Mammary epithelial cell (primary cell): ENCODE data around the gene FAH.

Source experiments
- EZH2 ChIP-seq: IDR thresholded peaks from 2 replicates; pipeline ENCODE4 v1.6.1; 2012; ENCODE audit warnings: low read length, inconsistent platforms, borderline replicate concordance
- TF ChIP-seq, protein P1 (sequence below), 2 donors: IDR thresholded peaks in 1 of 2; conservative IDR thresholded peaks in 1 of 2; 2 replicates each; pipeline ENCODE4 v1.5.1; 2011 to 2012; ENCODE audit warnings: inconsistent platforms in 2 of 2, low read length in 2 of 2, mild to moderate bottlenecking in 2 of 2, control low read depth in 1 of 2, low read depth in 1 of 2; ENCODE audit not compliant: insufficient read depth in 1 of 2; ENCODE audit errors: extremely low read depth in 1 of 2

DNA sequence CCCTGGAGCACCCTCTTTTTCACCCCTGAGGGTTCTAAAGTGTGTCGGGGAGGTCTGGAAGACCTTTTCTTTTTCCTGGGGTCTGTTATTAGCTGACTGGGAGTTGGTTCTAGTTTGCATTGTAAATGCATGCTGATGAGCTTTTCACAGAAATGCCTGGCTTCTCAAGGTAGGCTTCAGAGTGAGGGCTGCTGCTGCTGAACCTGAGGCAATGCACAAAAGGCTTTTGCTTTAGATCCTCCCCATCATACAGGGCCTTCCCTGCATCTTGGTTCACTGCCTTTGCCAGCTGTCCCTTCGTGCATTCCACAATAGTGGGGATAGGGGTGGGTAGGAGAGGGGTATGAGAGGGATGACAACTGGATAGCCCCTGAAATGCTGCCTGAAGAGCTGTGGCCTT, 46.6 kb downstream of the FAH start:
- TF ChIP-seq, protein P1, sequence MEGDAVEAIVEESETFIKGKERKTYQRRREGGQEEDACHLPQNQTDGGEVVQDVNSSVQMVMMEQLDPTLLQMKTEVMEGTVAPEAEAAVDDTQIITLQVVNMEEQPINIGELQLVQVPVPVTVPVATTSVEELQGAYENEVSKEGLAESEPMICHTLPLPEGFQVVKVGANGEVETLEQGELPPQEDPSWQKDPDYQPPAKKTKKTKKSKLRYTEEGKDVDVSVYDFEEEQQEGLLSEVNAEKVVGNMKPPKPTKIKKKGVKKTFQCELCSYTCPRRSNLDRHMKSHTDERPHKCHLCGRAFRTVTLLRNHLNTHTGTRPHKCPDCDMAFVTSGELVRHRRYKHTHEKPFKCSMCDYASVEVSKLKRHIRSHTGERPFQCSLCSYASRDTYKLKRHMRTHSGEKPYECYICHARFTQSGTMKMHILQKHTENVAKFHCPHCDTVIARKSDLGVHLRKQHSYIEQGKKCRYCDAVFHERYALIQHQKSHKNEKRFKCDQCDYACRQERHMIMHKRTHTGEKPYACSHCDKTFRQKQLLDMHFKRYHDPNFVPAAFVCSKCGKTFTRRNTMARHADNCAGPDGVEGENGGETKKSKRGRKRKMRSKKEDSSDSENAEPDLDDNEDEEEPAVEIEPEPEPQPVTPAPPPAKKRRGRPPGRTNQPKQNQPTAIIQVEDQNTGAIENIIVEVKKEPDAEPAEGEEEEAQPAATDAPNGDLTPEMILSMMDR (conservative IDR thresholded peaks at IDR 0.05 in 1 of 2, IDR thresholded peaks at IDR 0.05 in 1 of 2; ENCODE audit: extremely low read depth in 1 of 2, insufficient read depth in 1 of 2, low read depth in 1 of 2, low read length in 2 of 2) = no peak
- no peak for TF ChIP-seq EZH2
